Endothelial cell of umbilical vein (primary cell): ENCODE measurements around the gene IL31RA.

Experiments used
- EZH2 ChIP-seq: IDR thresholded peaks from 2 replicates; pipeline ENCODE4 v1.6.1; 2012; ENCODE audit warnings: borderline replicate concordance, low read depth, mild to moderate bottlenecking, moderate library complexity, low read length, inconsistent platforms; ENCODE audit not compliant: severe bottlenecking
- FOS ChIP-seq: IDR thresholded peaks from 2 replicates; pipeline ENCODE4 v1.6.1; 2011; ENCODE audit warnings: mild to moderate bottlenecking, low read length, moderate library complexity, borderline replicate concordance; ENCODE audit not compliant: insufficient read depth
- GATA2 ChIP-seq: IDR thresholded peaks from 2 replicates; pipeline ENCODE4 v1.7.0; 2011; ENCODE audit warnings: low read depth, mild to moderate bottlenecking, moderate library complexity, mixed read lengths, low read length; ENCODE audit not compliant: insufficient read length, insufficient read depth
- JUN ChIP-seq: IDR thresholded peaks from 2 replicates; pipeline ENCODE4 v1.6.1; 2011; ENCODE audit warnings: borderline replicate concordance, low read depth; ENCODE audit not compliant: insufficient read length, insufficient read depth
- MYC ChIP-seq: IDR thresholded peaks from one replicate; pipeline ENCODE4 v1.6.1; 2011; ENCODE audit warnings: mild to moderate bottlenecking, low read depth, low read length
- POLR2A ChIP-seq: IDR thresholded peaks from 2 replicates; pipeline ENCODE4 v1.6.1; 2012; ENCODE audit warnings: low read depth, mild to moderate bottlenecking, control low read depth, low read length
- POLR2AphosphoS5 ChIP-seq: IDR thresholded peaks from 2 replicates; pipeline ENCODE4 v1.6.1; 2012; ENCODE audit warnings: low read depth, mild to moderate bottlenecking, control low read depth, low read length, moderate library complexity; ENCODE audit not compliant: insufficient read depth
- TF ChIP-seq, protein P1 (sequence below), 2 donors: IDR thresholded peaks; 1 replicate in 1 of 2; 2 replicates in 1 of 2; pipeline ENCODE4 v1.5.1; 2011; ENCODE audit warnings: low read length in 2 of 2, mild to moderate bottlenecking in 2 of 2, moderate library complexity in 2 of 2, control low read depth in 1 of 2, inconsistent platforms in 1 of 2, low read depth in 1 of 2; ENCODE audit not compliant: insufficient read depth in 1 of 2; ENCODE audit errors: extremely low read depth in 1 of 2
- TF ChIP-seq, protein P2 (sequence below): IDR thresholded peaks from 2 replicates; pipeline ENCODE4 v1.6.1; 2011; ENCODE audit not compliant: insufficient read depth, insufficient read length

DNA sequence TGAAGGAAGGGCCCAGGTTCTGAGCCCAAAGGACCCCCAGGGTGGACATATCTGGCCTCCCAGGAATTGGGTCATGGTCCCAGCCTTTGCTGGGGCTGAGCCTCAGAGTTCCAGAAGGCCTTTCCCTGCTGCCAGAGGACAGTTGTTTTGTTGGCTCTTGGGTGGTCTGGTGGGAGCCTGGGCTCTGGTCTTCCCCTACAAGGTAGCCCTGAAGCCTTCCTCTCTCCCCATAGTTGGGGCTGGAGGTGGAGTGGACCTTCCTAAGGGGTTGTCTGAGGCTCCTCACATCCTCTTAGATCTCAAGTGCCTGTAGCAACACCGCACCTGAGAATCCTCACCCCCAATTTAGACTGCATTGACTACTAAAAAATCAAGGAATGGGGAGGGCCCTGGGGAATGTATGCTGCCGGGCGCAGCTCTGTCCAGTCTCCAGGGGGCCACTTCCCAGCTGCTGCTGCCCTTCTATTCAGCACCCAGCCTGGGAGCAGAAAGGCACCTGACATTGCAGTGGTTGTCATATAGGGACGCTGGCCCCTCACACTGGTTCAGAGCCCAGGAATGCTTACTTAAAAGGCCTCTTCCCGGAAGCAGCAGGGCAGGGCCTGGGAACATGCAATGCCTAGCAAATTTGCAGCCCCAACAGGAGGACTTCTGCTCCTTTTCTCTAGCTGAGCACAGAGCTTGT lies 66.4 kb downstream of the IL31RA start:
- TF ChIP-seq, protein P1, sequence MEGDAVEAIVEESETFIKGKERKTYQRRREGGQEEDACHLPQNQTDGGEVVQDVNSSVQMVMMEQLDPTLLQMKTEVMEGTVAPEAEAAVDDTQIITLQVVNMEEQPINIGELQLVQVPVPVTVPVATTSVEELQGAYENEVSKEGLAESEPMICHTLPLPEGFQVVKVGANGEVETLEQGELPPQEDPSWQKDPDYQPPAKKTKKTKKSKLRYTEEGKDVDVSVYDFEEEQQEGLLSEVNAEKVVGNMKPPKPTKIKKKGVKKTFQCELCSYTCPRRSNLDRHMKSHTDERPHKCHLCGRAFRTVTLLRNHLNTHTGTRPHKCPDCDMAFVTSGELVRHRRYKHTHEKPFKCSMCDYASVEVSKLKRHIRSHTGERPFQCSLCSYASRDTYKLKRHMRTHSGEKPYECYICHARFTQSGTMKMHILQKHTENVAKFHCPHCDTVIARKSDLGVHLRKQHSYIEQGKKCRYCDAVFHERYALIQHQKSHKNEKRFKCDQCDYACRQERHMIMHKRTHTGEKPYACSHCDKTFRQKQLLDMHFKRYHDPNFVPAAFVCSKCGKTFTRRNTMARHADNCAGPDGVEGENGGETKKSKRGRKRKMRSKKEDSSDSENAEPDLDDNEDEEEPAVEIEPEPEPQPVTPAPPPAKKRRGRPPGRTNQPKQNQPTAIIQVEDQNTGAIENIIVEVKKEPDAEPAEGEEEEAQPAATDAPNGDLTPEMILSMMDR (IDR thresholded peaks at IDR 0.05; ENCODE audit: extremely low read depth in 1 of 2, insufficient read depth in 1 of 2, low read depth in 1 of 2, low read length in 2 of 2): no peak
- no peak for TF ChIP-seq POLR2A
- TF ChIP-seq POLR2AphosphoS5: no peak
- TF ChIP-seq FOS: no peak
- TF ChIP-seq MYC: no peak
- TF ChIP-seq JUN: no peak
- TF ChIP-seq GATA2: no peak
- no peak for TF ChIP-seq EZH2
- TF ChIP-seq, protein P2, sequence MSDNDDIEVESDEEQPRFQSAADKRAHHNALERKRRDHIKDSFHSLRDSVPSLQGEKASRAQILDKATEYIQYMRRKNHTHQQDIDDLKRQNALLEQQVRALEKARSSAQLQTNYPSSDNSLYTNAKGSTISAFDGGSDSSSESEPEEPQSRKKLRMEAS: no peak
